SK-N-SH (cell line): ENCODE data around the gene DNMT3A. TPM values are rescaled to one million over a fixed set of nuclear protein-coding genes. Genes with fewer than 3 reads are reported as not detected.

Experiments used
- CTCF ChIA-PET: fragments of 300-600, 350-600 bp; formaldehyde crosslinking; extraction: SDS; loops from one replicate; lab custom pipeline; 2021; lab: Yijun Ruan, JAX
- POLR2A ChIA-PET: fragments of 350-600 bp; sonication (Branson Sonifier 250); formaldehyde crosslinking; extraction: SDS; loops from one replicate; lab custom pipeline; 2020; ENCODE audit warnings: antibody characterized with exemption, inconsistent platforms; lab: Yijun Ruan, JAX
- DNase-seq: peaks from one replicate; pipeline ENCODE4 v3.0.0; 2012
- H2AFZ ChIP-seq: fragments of 200-600 bp; sonication (generic); 2 replicates; pipeline ENCODE4 v1.8.1; 2016; ENCODE audit warnings: antibody characterized with exemption, mild to moderate bottlenecking, low read depth
- H3F3A ChIP-seq: fragments of 200-600 bp; sonication (generic); replicated peaks from 2 replicates; pipeline ENCODE3; 2016; ENCODE audit warnings: antibody characterized with exemption, mild to moderate bottlenecking; ENCODE audit not compliant: insufficient read depth
- H3K27ac ChIP-seq, 2 experiments: fragments of 200-500 bp in 1 of 2; fragments of 200-600 bp in 1 of 2; sonication (Bioruptor generic) in 1 of 2; sonication (generic), shearing (Covaris generic) in 1 of 2; 2 replicates each; pipeline versions ENCODE4 v1.5.1 to v1.6.1; 2014 to 2016; ENCODE audit warnings: low read depth in 2 of 2, inconsistent platforms in 1 of 2, low read length in 1 of 2, mild to moderate bottlenecking in 1 of 2, mixed read lengths in 1 of 2
- H3K27me3 ChIP-seq: fragments of 200-600 bp; sonication (generic), shearing (Covaris generic); 2 replicates; pipeline ENCODE4 v1.6.1; 2016; ENCODE audit warnings: mixed run types; ENCODE audit not compliant: insufficient read depth
- H3K36me3 ChIP-seq, 2 experiments: fragments of 200-500 bp in 1 of 2; fragments of 200-600 bp in 1 of 2; sonication (Bioruptor generic) in 1 of 2; sonication (generic) in 1 of 2; replicated peaks in 1 of 2; 2 replicates each; pipeline versions ENCODE3 to v1.5.1; 2014 to 2016; ENCODE audit warnings: low read length in 1 of 2, mild to moderate bottlenecking in 1 of 2; ENCODE audit not compliant: insufficient read depth in 2 of 2, control insufficient read depth in 1 of 2
- H3K4me1 ChIP-seq, 2 experiments: fragments of 200-500 bp in 1 of 2; fragments of 200-600 bp in 1 of 2; sonication (Bioruptor generic) in 1 of 2; sonication (generic), shearing (Covaris generic) in 1 of 2; 2 replicates each; pipeline versions ENCODE4 v1.5.1 to v1.6.1; 2014 to 2016; ENCODE audit warnings: low read depth in 1 of 2, low read length in 1 of 2, mixed run types in 1 of 2; ENCODE audit not compliant: insufficient read depth in 2 of 2, control insufficient read depth in 1 of 2
- H3K4me2 ChIP-seq: fragments of 200-600 bp; sonication (generic), shearing (Covaris generic); 2 replicates; pipeline ENCODE4 v1.6.1; 2017; ENCODE audit warnings: mixed run types
- H3K4me3 ChIP-seq, 2 experiments: fragments of 200-500 bp in 1 of 2; fragments of 200-600 bp in 1 of 2; sonication (Bioruptor generic) in 1 of 2; sonication (generic), shearing (Covaris generic) in 1 of 2; 2 replicates each; pipeline versions ENCODE4 v1.5.1 to v1.8.1; 2014 to 2016; ENCODE audit warnings: low read depth in 2 of 2, inconsistent platforms in 1 of 2, low read length in 1 of 2, mild to moderate bottlenecking in 1 of 2, mixed read lengths in 1 of 2, moderate library complexity in 1 of 2
- H3K79me2 ChIP-seq: fragments of 200-600 bp; sonication (generic); 2 replicates; pipeline ENCODE4 v1.8.1; 2017; ENCODE audit warnings: mild to moderate bottlenecking; ENCODE audit not compliant: insufficient read depth
- H3K9ac ChIP-seq: fragments of 200-600 bp; sonication (generic); 2 replicates; pipeline ENCODE4 v1.6.1; 2017; ENCODE audit warnings: mixed run types
- H3K9me2 ChIP-seq: fragments of 200-600 bp; sonication (generic); 2 replicates; pipeline ENCODE4 v1.6.1; 2017; ENCODE audit warnings: mixed run types
- H3K9me3 ChIP-seq: fragments of 200-600 bp; sonication (generic); 2 replicates; pipeline ENCODE4 v1.6.1; 2017; ENCODE audit warnings: mixed run types, mild to moderate bottlenecking, moderate library complexity
- H4K20me1 ChIP-seq: fragments of 200-600 bp; sonication (generic); 2 replicates; pipeline ENCODE4 v1.6.1; 2017; ENCODE audit warnings: mild to moderate bottlenecking, mixed run types; ENCODE audit not compliant: insufficient read depth
- CTCF ChIP-seq: fragments of 200-600 bp; sonication (generic); IDR thresholded peaks from 2 replicates; pipeline ENCODE4 v1.6.1; 2017; ENCODE audit warnings: antibody characterized with exemption, mild to moderate bottlenecking, moderate library complexity
- FOSL2 ChIP-seq: IDR thresholded peaks from 2 replicates; pipeline ENCODE4 v1.4.0; 2012; ENCODE audit warnings: low read depth, mild to moderate bottlenecking, moderate library complexity, borderline replicate concordance
- FOXM1 ChIP-seq: IDR thresholded peaks from 2 replicates; pipeline ENCODE4 v1.4.0; 2012; ENCODE audit warnings: low read depth, mild to moderate bottlenecking
- GABPA ChIP-seq: IDR thresholded peaks from 2 replicates; pipeline ENCODE4 v1.4.0; 2012; ENCODE audit warnings: low read depth, mild to moderate bottlenecking
- JUND ChIP-seq: IDR thresholded peaks from 2 replicates; pipeline ENCODE4 v1.4.0; 2012
- MEF2A ChIP-seq: IDR thresholded peaks from 2 replicates; pipeline ENCODE4 v1.4.0; 2012; ENCODE audit warnings: low read depth, borderline replicate concordance
- MXI1 ChIP-seq: IDR thresholded peaks from 2 replicates; pipeline ENCODE4 v1.6.1; 2012; ENCODE audit warnings: mild to moderate bottlenecking, low read depth, low read length, improper control_type of control experiment
- NFIC ChIP-seq: IDR thresholded peaks from 2 replicates; pipeline ENCODE4 v1.4.0; 2012; ENCODE audit warnings: borderline replicate concordance
- NRF1 ChIP-seq: IDR thresholded peaks from 2 replicates; pipeline ENCODE4 v1.6.1; 2012; ENCODE audit warnings: low read depth, mild to moderate bottlenecking, low read length
- PBX3 ChIP-seq: IDR thresholded peaks from 2 replicates; pipeline ENCODE4; 2012
- POLR2AphosphoS5 ChIP-seq: IDR thresholded peaks from 2 replicates; pipeline ENCODE4 v1.6.1; 2012; ENCODE audit warnings: low read depth, low read length
- RAD21 ChIP-seq: IDR thresholded peaks from 2 replicates; pipeline ENCODE4 v1.6.1; 2012; ENCODE audit warnings: mild to moderate bottlenecking, low read length
- REST ChIP-seq: IDR thresholded peaks from 2 replicates; pipeline ENCODE4 v1.6.1; 2012; ENCODE audit warnings: mild to moderate bottlenecking, low read depth, low read length, moderate library complexity
- RFX5 ChIP-seq: IDR thresholded peaks from 2 replicates; pipeline ENCODE4 v1.6.1; 2012; ENCODE audit warnings: mild to moderate bottlenecking, improper control_type of control experiment, low read length
- RXRA ChIP-seq: IDR thresholded peaks from 2 replicates; pipeline ENCODE4 v1.4.0; 2012; ENCODE audit warnings: low read depth, mild to moderate bottlenecking, borderline replicate concordance
- SIN3A ChIP-seq: IDR thresholded peaks from 2 replicates; pipeline ENCODE4 v1.6.1; 2012; ENCODE audit warnings: low read depth, mild to moderate bottlenecking, low read length, moderate library complexity, borderline replicate concordance
- SMC3 ChIP-seq: IDR thresholded peaks from 2 replicates; pipeline ENCODE4 v1.6.1; 2012; ENCODE audit warnings: low read depth, low read length, improper control_type of control experiment
- YY1 ChIP-seq: IDR thresholded peaks from 2 replicates; pipeline ENCODE4 v1.4.0; 2012; ENCODE audit warnings: low read depth, mild to moderate bottlenecking
- ZBTB33 ChIP-seq: IDR thresholded peaks from 2 replicates; pipeline ENCODE4 v1.4.0; 2012; ENCODE audit warnings: low read depth, borderline replicate concordance
- WGBS: methylation state at CpG from one replicate; pipeline ENCODE4 v1.1.6; 2017; ENCODE audit warnings: low lambda C conversion rate; 5-methylcytosine and 5-hydroxymethylcytosine counted together
- polyA plus RNA-seq, 3 experiments: library from polyadenylated mRNA; depleted of rRNA; stranded (reverse); fragments of >200 nt; gene quantifications; 2 replicates each; pipeline ENCODE4 v1.2.3, GENCODE V29; 2012

DNMT3A gene
- polyA plus RNA-seq, 1 of the 3 experiments (the other 2 are of a cell fraction), result 5.6 TPM

- H3K27ac ChIP-seq, result peak overlapping the region in 1 of 2 experiments; percentile 93; a peak in 2 of 4 replicates
- CTCF ChIA-PET, result interaction anchor here (1.1 to 11.3 kb wide), 4 partner anchors 24 to 39 kb away, joined by 3 to 117 read pairs (median 11); no protein-coding TSS in a partner anchor
- H3K9me3 ChIP-seq, result no peaks in the 10 kb centered on the region
- peak; percentile 34 for DNase-seq
- H3K4me1 ChIP-seq, result peaks cover 4 to 74% of the 10 kb centered on the region in 2 experiments; a peak in 2 of 4 replicates
- H2AFZ ChIP-seq, result no peak overlapping the region
- TF ChIP-seq PBX3, result no peak
- TF ChIP-seq CTCF, result no peak
- no peak for TF ChIP-seq NFIC
- no peak for TF ChIP-seq POLR2AphosphoS5
- TF ChIP-seq NRF1, result no peak
- TF ChIP-seq, all 33 proteins: peak for 0
- peaks cover 71% of the 10 kb centered on the region for H4K20me1 ChIP-seq
- WGBS, result 88% methylated on average over 6 of the region's 7 CpGs
- no peak overlapping the region for H3K4me3 ChIP-seq
- H3F3A ChIP-seq, result no peaks in the 10 kb centered on the region
- H3K36me3 ChIP-seq, result peaks cover 0 to 3% of the 10 kb centered on the region in 2 experiments
- no peak overlapping the region for H3K9ac ChIP-seq
- peaks cover 15% of the 10 kb centered on the region; the same call in 1 of the 2 replicates for H3K79me2 ChIP-seq
- H3K27me3 ChIP-seq, result no peaks in the 10 kb centered on the region
- POLR2A ChIA-PET, result interaction anchor here (0.6 to 3.2 kb wide), 4 partner anchors 11 to 47 kb away, joined by 3 to 20 read pairs (median 10); no protein-coding TSS in a partner anchor
- H3K9me2 ChIP-seq, result no peaks in the 10 kb centered on the region
- no peak overlapping the region for H3K4me2 ChIP-seq
Observed at GRCh38 chr2:25337891-25338290, 3.8 kb downstream of the DNMT3A start.

GRCh38 chr2:25337276-25337675 lies 4.4 kb downstream of the DNMT3A start:
- Histone ChIP-seq H3K4me2 (no peak overlapping the region), H4K20me1 (peaks cover 77% of the 10 kb centered on the region), H3K9ac (no peak overlapping the region), H3K36me3 (peaks cover 0 to 3% of the 10 kb centered on the region in 2 experiments), H3K9me3 (no peaks in the 10 kb centered on the region), H2AFZ (no peak overlapping the region), H3K9me2 (no peaks in the 10 kb centered on the region), H3K27me3 (no peaks in the 10 kb centered on the region), H3K4me1 (peaks cover 4 to 76% of the 10 kb centered on the region in 2 experiments; a peak in 2 of 4 replicates), H3F3A (no peaks in the 10 kb centered on the region), H3K79me2 (peaks cover 17% of the 10 kb centered on the region; the same call in 1 of the 2 replicates), H3K4me3 (no peak overlapping the region), H3K27ac (peak overlapping the region in 1 of 2 experiments; percentile 89; a peak in 1 of 4 replicates)
- WGBS, result 86% methylated on average over 10 of the region's 10 CpGs
- CTCF ChIA-PET, result interaction anchor here (1.1 to 11.3 kb wide), 5 partner anchors 23 to 39 kb away, joined by 3 to 117 read pairs (median 5); no protein-coding TSS in a partner anchor
- TF ChIP-seq SIN3A (no peak), YY1 (no peak), RFX5 (no peak), JUND (no peak), SMC3 (no peak), MEF2A (no peak), GABPA (no peak), RXRA (no peak), ZBTB33 (no peak), RAD21 (no peak), FOXM1 (no peak), MXI1 (no peak), REST (no peak), FOSL2 (no peak)
- DNase-seq, result no peak
- POLR2A ChIA-PET, result interaction anchor here (1.0 to 3.1 kb wide), 2 partner anchors 26 to 108 kb away, joined by 3 to 20 read pairs; no protein-coding TSS in a partner anchor
